HG03060 (cell line): ENCODE results near the gene CYP11A1.

ENCODE experiments used
- ATAC-seq: cut with Tn5 transposase; IDR thresholded peaks from one replicate; pipeline ENCODE4 v1.9.1; 2021; ENCODE audit warnings: low read depth, moderate number of reproducible peaks; ENCODE audit not compliant: unreplicated experiment

The CYP11A1 gene

DNA sequence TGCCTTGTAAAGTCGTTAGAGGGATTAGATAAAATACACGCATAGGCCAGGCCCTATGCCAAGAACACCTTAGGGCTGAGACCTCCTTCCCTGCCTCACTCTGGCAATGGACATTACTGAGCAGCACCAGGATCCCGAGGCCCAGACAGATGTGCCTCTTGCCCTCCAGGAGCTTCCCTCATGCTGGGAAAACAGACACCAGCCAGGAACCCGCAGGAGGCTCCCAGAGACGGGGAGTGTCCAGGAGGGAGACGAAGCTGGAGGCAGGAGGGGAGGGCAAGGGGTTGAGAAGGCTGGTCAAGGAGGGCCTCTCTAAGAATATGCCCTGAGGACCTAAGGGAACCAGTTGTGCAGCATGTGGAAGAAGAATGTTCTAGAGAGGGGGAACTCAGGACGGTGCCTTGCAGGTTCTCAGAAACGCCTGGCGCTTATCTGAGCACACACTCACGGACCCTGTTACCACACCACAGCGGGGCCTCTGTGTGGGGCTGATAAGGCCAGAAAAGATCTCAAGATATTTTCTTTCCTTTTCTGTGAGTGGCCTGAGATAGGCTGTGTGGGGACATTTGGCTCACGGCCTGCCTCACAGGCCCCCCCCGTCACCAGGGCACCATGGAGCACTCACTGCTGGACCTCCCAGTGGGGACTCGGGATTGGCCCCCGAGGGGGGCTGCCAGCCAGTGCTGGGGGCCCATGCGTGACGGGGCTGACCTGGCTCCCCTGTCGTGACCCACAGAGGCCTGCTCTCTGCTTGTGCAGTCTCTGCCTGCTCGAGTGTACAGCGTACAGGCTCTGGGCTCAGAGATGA is 22.0 kb upstream of the CYP11A1 start:
- no peak for ATAC-seq

DNA sequence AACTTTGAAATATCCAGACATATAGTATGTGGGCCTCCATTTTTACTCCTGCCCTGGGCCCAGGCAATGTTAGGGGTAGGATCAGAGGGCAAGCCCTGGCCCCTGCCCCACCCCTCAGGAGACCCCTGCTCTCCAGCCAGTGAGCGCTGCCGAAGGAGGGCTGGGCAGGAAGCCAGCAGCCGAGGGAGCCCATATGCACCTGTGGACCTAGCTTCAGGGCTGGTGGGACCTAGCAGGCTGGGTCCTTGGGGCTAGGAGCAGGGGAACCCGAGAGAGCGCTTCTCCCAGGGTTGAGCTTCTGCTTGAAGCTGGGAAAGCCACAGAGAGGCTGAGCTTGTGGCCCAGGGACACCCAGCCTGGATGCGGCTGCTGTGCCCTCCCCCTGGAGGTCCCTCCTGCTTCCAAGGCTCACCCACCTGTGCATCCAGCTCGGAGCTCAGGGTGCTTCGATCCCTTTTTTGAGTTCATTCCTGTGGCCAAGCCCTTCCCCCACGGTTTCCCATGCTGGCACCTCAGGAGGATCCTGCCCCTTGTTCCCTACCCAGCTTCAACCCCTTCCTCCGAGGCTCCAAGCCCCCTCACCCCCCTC is 21.0 kb upstream of the CYP11A1 start:
- ATAC-seq = no peak

- ATAC-seq = no peak
Observed at GRCh38 chr15:74387621-74388362, 20.3 kb upstream of the CYP11A1 start.

- no peak for ATAC-seq
Observed at GRCh38 chr15:74387141-74387541, 19.7 kb upstream of the CYP11A1 start.

GRCh38 chr15:74386496-74387140 is 19.2 kb upstream of the CYP11A1 start:
- no peak for ATAC-seq

GRCh38 chr15:74385733-74386132 is 18.3 kb upstream of the CYP11A1 start:
- no peak for ATAC-seq

- ATAC-seq = peak; percentile 37
Observed at GRCh38 chr15:74384881-74385643, 17.6 kb upstream of the CYP11A1 start.

DNA sequence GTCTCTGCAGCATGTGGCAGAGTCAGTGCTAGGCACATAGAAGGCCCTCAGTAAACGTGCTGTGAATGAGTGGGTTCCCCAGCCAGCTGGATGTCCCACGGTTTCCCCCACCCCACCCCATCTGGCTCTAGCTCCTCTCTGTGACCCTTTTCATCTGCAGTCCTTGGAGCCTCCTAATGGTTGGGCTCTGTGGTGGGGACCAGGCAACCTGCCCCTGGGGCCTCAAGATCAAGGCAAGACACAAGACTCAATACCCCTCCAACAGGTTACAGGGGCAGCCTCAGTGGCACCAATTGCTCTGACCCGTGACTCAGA is 17.1 kb upstream of the CYP11A1 start:
- ATAC-seq = no peak

GRCh38 chr15:74383695-74384565 is 16.5 kb upstream of the CYP11A1 start:
- ATAC-seq = peak; percentile 48

DNA sequence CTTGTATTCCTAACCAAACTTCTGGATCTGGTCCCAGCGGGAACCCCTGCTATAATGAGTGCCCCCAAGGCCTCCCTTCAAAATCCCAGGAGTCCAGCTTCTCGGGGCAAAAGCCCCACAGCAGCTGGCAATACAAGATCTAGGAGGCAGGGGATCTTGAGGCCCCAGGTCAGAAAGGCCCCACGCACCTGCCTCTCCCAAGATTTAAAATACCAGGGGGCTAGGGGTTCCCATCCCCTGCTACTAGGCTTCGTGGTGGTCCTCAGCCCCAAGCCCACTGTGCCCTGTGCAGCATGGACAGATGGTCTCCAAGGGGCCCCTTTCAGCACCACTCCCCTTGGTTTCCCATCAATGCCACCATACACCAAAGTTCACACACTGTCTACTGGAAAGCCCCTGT is 15.8 kb upstream of the CYP11A1 start:
- ATAC-seq = no peak

DNA sequence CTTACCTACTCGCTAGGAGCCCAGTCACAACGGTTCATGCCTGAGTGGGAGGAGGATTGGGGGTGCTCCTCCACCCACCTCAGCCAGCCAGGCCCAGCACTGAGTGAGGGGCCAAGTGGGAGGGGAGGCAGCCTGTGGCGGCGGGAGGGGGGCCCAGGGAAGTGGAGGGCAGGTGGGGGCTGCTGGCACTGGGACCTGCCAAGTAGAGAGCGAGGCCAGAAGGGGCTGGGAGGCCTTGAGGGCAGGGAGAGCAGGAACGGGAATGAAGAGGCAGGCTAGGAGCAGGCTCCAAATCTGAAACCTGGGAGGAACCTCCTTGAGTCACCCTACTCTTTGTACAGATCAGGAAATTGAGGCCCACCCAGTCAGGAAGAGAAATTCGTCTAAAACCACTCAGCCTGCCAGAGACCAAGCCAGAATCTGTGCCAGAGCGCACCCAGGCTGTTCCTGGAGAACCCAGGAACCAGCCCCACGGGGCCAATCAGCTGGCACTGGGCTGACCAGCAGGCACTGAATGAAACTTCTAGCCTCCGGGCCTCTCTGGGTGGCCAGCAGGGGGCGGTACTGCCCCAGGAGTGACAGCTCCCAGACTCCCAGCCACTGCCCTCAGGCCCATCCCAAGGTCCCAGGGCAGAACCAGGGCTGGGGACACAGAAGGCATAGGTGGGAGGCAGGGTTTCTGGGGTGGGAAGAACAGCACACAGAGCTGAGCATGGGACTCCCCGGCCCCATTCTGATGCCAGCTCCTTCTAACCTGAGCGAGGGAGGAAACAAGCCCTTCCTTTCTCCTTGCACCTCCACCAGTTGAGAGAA is 14.8 kb upstream of the CYP11A1 start:
- no peak for ATAC-seq

DNA sequence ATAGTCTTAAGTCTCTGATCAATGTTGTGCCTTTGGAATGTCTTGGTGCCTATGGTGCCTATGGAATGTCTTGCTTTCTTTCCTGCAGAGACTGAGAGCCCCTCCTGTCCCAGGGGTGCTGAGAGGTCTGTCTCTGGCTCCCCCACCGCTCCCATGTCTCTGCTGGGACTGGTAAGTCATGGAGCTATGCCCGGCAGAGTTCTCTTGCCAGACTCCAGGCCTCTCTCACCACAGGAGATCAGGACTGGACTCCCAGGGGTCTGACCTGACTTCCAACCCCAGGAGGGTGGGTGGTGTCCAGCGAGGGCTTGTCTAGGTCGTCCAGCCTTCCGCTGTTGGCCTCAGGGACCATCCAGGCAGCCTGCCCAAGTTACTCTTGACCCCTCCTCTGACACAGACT is 14.0 kb upstream of the CYP11A1 start:
- no peak for ATAC-seq

- no peak for ATAC-seq
Observed at GRCh38 chr15:74381190-74381453, 13.7 kb upstream of the CYP11A1 start.

GRCh38 chr15:74380361-74381189 is 13.1 kb upstream of the CYP11A1 start:
- ATAC-seq = no peak

- ATAC-seq = no peak
Observed at GRCh38 chr15:74378848-74379247, 11.4 kb upstream of the CYP11A1 start.

DNA sequence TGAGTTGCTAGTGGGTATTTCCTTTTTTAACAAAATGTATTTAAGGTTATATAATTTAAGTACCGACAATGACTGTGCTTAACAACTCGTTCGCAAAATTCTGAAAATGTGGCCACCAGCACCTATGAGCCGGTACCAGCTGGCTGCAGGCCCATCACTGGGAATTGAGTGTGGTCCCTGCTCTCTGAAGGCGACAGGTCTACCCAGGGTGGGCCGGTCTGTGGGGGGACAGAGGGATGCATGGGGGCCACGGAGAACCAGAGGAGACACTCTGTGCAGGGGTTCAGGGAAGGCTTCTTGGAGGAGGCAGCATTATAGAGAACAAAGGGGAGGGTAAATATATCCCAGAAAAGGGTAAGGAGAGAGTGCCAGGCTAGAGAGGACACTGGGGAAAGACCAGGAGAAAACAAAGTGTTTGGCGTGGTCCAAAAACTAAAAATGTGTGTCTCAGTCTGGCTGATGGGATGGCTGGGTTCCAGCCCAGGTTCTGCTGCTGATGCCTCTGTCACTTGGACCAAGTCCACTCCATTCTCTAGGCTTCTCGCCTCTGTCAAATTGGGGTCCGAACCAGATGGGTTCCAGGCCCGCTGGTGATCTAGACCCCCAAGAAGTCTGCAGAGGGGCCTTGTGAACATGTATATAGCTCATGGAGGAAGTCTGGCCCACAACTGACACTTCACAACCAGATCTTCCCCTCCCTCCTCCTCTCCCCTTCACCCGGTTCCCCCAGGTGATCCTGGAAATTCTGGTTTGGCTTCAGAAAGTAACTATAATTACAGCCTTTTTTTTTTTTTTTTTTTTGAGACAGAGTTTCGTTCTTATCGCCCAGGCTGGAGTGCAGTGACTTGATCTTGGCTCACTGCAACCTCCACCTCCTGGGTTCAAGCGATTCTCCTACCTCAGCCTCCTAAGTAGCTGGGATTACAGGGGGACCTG is 10.7 kb upstream of the CYP11A1 start:
- ATAC-seq = no peak
